OCI-LY3 (cell line): ENCODE results near the gene ROR1.

ENCODE experiments used
- CTCF ChIP-seq: fragments of 200-600, 300-600 bp; sonication (generic); IDR thresholded peaks from 2 replicates; pipeline ENCODE4 v1.5.1; 2014; ENCODE audit warnings: antibody characterized with exemption, low read length, low read depth
- EZH2phosphoT487 ChIP-seq: fragments of 200-600 bp; shearing (Covaris generic); IDR thresholded peaks from 2 replicates; pipeline ENCODE4 v1.6.1; 2018; ENCODE audit warnings: antibody characterized with exemption, mixed run types, low read depth

DNA sequence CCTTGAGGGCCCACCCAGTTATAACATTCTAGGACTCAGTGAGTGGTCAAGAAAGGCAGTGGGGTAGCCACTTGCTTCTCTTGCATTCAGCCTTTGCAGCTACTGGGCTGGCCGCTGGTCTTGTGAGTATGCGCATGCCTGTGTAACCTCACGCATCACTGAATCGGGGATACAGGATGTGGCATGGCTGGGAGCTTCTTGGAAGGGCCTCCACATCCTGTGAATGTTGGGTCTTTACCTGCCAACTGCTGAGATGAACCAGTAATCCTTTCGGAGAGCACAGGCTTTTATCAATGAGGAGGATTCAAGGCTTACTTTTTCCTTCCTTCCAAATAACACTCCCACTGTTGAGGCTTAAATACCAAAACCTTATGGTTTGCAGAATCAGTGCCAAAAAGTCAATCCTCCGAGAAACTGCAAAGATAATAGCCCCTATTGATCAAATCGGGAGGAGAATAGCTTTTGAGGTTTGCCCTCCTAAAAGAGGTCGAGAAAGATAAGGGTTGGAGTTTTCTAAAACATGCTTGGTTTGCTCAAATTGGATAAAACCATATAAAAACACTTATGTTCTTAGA is 230.7 kb downstream of the ROR1 start:
- TF ChIP-seq CTCF (no peak), EZH2phosphoT487 (no peak)
